ENCODE measurements around the gene KRT81.
A peak's percentile ranks its signal among the peaks of the same experiment; 100 is the strongest.
"Not testable (repeated sequence)": the region's sequence is repeated elsewhere in the genome, so short reads cannot be mapped to it uniquely, and the experiment has no call there.

Gene KRT81

GRCh38 chr12:52253391-52254179 is 37.7 kb downstream of the KRT81 start:
- no peak for DNase-seq (ENCODE audit: low spot score)

DNA sequence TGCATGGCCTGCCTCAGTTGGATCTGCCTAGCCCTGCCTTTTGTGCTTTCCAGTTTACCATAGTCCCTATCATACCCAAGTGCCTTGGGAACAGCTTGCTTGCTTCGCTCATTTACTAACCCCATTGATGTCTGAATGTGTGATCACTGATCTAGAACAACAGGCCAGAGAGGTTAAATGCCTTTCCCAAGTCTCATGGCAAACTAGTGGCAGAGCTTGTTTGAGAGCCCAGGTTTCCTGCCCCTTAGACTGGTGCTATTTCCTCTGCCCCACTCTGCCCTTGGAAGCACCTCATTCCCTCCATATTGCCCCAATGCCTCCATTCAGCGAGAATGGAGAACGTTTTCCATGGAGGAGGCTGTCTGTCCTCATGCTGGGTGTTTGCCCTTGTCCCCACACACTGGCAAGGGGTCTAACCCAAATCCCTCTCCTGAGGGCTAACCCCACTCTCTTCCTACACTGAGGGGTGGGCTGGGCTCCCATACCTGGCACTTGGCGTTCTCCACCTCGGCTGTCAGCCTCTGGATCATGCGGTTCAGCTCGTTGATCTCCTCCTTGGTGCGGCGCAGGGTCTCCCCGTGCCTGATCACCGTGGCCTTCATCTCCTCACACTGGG is 38.5 kb downstream of the KRT81 start:
- DNase-seq (ENCODE audit: low spot score), result no peak

GRCh38 chr12:52252175-52252615 is 39.1 kb downstream of the KRT81 start:
- not testable (repeated sequence) for DNase-seq (ENCODE audit: low spot score)

DNA sequence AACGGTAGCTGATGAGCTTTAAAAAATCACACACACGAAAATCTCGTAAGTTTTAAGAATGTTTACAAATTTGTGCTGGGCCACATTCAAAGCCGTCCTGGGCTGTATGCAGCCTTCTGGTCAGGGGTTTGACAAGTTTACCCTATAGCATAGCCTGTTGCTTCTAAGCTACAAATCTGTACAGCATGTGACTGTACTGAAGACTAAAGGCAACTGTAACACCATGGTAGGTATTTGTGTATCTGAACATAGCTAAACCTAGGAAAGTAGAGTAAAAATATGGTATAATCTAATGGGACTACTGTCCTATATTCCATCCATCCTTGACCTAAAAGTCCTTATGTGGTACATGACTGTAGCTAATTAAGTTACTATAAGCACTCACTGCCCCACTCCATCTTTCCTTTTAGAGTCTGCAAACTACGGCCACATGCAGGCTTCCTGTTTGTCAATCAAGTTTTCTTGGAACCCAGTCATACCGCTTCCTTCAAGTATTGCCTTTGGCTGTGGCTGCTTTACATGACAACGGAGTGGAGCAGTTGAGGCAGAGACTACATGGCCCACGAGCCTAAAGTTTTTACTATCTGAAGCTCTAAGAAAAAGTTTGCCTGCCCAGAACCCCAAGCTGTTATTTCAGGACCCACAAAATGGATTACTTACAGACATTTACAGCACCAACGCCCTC is 39.8 kb downstream of the KRT81 start:
- no peak for DNase-seq (ENCODE audit: low spot score)

DNA sequence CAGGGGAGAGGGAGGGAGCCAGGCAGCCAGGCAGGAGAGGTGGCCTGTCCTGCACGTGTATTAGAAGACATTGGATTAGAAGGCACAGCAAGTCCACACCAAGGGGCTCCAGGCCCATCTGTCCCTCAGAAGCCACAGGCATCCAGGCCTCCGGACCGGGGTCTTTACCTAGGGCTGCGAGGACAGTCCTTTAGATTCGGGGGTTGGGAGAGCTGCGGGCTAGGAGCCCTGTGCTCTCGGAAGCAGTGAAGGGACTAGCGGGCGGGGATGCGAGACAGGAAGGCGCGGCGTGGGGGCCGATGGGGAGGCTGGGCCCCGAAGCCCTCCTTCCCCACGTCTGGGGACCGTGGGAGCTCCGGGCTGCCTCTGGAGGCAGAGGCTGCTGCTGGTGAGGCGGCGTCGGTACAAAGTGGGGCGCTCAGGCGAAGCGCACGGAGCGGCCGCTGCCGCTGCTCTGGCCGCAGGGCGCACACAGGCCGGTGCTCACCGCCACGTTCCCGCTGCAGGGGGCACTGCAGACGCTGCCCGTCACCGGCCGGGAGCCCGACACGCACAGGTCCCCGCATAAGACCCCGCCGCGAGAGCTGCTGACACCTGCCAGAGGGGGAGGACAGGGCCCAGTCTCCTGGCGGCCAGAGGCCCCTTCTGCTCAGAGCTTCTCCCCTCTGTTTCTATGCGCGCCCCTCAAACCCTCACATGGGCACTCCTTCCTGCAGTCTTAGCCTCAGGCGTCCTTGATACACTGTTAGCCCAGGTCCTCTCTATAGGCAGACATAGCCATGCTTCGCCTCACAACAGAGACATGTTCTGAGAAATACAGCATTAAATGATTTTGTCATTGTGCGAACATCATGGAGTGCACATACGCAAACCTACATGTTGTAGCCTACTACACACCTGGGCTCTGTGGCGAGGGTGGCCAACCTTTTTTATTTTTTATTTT is 41.0 kb downstream of the KRT81 start:
- DNase-seq (ENCODE audit: low spot score), result no peak

- no peak for DNase-seq (ENCODE audit: low spot score)
These were observed 41.8 kb downstream of the KRT81 start for GRCh38 chr12:52249511-52250047.

DNA sequence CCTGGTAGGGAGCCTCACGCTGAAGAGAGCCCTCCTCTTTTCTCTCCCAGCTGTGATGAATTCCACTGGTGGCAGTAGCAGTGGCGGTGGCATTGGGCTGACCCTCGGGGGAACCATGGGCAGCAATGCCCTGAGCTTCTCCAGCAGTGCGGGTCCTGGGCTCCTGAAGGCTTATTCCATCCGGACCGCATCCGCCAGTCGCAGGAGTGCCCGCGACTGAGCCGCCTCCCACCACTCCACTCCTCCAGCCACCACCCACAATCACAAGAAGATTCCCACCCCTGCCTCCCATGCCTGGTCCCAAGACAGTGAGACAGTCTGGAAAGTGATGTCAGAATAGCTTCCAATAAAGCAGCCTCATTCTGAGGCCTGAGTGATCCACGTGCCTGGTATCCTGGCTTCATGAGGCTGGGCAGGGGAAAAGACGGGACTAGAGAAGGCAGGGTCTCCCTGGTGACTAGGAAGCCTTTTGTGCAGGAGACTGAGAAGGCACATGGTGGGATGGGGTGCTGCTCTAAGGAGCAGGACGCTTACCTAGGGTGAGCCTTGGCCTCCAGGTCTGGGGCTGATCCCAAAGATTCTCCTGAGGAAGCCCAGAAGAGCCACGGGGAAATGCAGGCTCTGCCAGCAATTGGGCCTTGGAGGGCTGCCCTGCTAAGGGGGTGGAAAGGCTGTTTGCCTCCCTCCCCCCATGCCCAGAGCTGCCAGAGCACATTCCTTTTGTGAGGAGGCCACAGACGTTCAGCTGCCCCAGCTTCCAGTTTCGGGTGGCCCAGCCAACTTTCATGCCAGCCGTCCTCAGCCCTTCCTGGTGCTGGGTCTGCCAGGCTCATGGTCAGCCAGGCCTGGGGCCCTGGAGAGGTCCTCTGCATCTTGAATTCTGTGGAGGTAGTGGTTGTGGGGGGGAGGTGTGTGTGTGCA is 42.5 kb downstream of the KRT81 start:
- no peak for DNase-seq (ENCODE audit: low spot score)

DNA sequence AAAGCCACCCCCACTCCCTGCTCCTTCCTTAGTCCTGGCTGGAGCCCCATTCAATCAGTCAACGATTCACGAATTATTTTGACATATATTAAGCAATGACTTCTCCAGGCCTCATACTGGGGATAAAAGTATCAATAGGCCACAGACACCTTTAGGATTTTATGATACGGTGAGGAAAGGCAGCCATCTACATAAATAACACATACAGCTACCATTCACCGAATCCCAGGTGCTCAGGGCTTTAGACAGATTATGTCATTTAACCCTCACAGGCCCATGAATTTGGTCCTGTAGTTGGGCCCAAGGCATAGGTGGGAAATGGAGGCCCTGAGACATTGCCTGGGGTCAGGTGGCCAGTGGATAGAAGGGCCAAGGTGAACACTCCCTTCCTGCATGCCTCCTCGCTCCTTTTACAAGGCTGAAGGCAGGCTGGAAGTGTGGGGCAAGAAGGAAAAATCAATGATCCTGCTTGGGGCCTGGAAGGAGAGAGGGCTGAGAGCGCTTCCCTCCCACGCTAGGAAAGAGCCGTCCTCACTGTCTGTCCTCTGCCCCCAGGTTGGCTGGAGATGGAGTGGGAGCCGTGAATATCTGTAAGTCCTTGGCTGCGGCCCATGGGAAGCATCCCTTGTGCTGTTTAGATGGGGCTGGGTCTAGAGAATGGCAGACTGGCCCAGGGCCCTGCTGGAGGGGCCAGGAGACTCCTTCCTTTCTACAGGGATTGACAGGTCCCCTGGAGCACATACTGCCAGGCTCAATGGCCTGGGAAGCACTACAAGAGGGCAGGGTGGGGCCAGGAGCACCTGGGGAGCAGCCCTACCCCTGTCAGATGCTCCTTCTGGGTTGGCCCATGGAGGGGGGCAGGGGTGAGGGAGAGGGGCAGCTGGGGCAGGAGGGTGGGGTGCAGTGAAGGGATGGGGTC is 43.5 kb downstream of the KRT81 start:
- DNase-seq (ENCODE audit: low spot score), result no peak

- no peak for DNase-seq (ENCODE audit: low spot score)
These were observed 44.4 kb downstream of the KRT81 start for GRCh38 chr12:52246720-52247621.

- peak; percentile 56 for DNase-seq (ENCODE audit: low spot score)
These were observed 45.3 kb downstream of the KRT81 start for GRCh38 chr12:52245962-52246569.

GRCh38 chr12:52245259-52245961 is 45.9 kb downstream of the KRT81 start:
- no peak for DNase-seq (ENCODE audit: low spot score)

GRCh38 chr12:52244615-52244994 is 46.7 kb downstream of the KRT81 start:
- DNase-seq (ENCODE audit: low spot score), result no peak

DNA sequence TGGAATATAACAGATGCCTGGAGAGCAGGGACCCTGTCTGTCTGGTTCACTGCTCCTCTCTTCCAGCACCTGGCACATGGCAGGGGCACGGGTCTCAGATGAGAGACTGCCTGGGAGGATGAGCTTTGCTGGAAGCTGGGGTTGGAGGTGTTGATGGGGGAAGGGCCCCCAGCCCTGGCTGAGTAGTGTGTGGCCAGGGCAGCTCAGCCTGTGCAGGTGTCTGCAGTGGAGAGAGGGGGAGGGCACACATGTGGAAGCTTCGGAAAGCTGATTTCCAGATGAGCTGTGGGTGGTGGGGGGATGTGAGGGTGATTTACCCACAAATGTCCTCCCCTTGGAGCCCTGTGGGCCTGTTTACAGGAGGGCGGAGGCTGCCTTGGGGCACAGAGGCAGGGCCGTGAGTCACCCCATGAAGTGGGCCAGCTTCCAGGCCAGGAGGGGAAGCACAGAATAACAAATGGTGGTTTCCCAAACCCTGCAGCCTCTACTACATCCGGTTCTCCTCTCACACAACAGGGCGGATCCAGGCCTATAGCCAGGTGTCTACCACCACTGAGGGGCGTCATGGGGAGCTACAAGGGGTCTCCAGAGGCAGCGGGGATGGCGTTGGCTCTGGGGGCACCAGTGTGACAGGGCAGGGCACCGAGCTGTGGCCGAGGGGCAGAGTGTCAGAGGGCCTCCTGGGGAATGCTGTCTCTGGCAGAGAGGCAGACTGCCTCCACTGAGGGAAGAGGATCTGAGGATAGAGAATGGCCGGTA is 47.3 kb downstream of the KRT81 start:
- peak; percentile 56 for DNase-seq (ENCODE audit: low spot score)

DNA sequence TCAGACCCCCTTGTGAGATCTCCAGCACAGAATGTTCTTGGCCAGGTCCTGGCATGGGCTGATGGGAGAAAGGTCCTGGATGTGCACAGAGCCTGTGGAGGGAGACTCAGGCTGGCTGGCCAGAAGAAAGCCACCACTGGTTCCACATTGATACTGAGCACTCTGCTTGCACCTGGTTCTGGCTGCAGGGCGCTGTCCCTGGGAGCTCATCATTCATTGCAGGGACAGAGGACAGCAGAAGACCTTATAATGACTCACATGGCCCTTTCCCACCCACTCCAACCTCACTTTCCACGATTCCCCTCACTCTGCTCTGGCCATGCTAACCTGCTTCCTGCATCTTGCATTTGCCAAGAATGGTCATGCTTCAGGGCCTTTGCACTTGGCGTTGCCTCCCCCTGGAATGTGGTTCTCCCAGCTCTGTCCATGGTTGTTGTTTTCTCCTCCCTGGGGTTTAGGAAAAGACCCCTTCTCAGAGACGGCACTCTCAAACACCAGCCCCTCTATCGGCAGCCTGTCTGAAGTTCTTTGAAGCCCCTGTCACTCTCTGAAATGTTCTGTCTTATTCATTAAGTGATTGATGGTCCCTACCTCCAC is 48.0 kb downstream of the KRT81 start:
- DNase-seq (ENCODE audit: low spot score), result no peak

DNA sequence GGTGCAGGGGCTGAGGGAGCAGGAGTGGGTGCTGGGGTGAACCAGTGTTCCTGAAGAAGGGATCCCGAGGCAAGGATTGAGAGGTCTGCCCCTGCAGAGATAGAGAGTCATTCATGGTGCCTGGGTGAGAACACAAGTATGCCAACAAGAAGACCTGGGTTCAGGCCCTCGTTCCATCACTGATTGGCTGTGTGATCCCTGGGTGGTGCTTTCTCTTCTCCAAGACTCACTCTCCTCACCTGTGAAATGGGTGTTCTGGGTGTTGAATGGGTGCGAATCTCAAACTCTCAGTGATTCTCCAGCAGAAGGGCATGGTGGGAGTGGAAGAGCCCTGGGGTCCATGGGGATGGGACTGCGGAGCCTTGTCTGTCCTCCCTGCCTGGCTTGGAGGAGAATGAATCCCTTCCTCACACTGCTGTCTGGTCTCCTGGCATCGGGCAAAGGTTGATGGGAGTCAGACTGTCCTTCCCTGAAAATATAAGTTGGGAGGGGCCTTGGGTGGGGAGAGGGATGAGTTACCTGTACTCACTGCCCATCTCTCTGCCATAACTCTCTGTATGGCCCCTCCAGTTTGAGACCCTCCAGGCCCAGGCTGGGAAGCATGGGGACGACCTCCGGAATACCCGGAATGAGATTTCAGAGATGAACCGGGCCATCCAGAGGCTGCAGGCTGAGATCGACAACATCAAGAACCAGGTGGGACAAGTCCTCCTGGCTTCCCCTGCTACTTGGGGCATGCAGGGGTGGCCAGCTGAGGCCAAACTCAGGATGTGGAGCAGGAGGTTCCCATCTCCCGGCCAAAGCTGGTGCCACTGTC is 48.7 kb downstream of the KRT81 start:
- DNase-seq (ENCODE audit: low spot score), result no peak

All from COLO829 (cell line).